Measurements from ENCODE around the gene ODAD4.
A peak's percentile ranks its signal among the peaks of the same experiment; 100 is the strongest.
"Not testable (repeated sequence)": the region's sequence is repeated elsewhere in the genome, so short reads cannot be mapped to it uniquely, and the experiment has no call there.

Gene ODAD4

DNA sequence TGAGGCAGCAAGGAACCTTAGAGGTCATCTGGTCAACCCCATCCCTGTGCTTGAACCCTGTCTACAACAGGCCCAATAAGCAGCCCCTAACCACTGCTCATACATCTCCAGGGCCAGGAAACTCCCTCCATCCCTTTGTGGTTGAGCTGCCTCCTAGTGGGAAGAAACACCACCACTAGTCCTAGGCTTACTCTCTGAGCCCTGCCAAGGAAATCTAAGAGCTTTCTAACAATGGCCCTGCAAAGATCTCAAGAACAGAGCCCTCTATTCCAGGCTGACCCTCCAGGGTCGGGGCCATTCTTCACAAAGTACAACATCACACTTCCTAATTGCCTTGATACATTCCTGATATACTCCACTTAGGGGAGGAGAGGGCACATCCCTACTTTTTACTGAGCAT is 17.5 kb upstream of the ODAD4 start:
- DNase-seq (ENCODE audit: low read depth, low spot score), result no peak

- peak; percentile 66 for DNase-seq (ENCODE audit: low read depth, low spot score)
These were observed 16.6 kb upstream of the ODAD4 start for GRCh38 chr17:41913798-41914197.

DNA sequence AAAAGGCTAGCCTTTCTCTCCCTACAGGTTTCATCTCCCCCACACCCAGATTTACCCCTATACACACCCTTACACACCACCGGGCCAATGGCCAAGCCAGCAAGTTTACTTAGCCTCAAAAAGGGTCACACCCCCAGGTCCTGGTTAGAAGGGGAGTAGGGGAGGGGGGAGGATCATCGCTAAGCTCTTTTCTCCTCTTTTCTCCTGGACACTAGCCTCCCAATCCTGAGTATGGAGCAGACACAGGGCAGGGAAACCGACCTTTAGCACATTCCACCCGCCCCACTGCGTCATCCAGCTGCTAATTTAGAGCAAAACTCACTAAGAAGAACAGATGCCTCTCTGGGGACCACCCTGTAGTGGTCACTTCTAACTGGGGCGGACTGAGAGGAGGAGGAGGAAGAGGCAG is 16.1 kb upstream of the ODAD4 start:
- DNase-seq (ENCODE audit: low read depth, low spot score), result no peak

DNA sequence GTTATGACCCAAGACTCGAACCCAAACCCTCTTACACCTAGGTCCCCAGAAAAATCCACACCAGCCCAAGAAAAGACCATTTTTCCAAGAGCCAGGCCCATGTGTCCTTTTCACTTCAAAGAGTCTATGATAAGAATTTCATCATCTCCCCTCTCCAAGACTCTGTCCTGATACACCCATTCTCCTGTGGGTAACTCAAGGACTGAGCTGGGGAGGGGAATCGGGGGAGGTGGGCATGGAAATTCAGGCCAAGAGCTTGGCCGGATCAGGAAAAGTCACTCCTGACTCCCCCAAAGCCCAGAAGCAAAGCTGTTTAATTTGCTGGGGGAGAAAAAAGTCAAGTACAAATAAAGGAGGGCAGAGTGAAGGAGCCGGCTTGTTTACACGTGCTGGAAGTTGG is 15.4 kb upstream of the ODAD4 start:
- no peak for DNase-seq (ENCODE audit: low read depth, low spot score)

DNA sequence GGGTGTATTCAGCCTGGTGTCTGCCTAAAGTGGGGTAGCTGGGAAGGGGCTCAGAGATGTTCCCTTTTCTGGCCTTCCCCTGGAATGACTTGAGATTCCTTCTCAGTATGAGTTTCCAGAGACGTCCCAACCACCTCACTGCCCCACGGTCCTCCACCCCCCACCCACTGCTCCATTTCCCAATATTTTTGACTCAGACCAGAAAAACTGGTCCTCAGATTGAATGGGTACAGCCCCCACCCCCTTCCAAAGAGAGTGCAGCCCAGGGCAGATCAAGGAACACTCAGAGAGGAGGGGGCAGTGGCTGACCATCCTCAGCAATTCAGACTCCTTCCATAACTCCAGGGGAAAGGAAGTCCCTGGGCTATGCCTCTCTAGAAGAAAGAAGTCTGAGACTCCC is 14.9 kb upstream of the ODAD4 start:
- peak; percentile 54 for DNase-seq (ENCODE audit: low read depth, low spot score)

DNA sequence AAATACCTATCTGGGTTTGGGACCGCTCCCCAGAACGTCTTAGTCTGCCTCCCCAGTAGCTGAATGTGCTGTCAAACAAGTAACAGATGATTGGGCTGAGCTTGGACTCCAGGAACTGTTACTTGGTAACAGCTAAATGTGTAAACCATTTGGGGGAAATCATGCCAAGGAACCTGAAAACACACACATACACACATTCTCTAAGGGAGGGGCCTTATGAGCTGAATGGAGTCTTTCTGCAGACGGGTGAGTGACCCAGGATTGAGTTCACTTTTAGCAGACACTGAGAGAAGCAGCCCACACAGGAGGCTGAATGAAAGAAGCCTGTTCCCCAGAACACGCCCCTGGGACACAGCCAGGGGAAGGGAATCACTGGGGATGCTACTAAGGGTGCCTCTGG is 13.2 kb upstream of the ODAD4 start:
- no peak for DNase-seq (ENCODE audit: low read depth, low spot score)

GRCh38 chr17:41917679-41918313 is 12.6 kb upstream of the ODAD4 start:
- peak; percentile 30 for DNase-seq (ENCODE audit: low read depth, low spot score)

DNA sequence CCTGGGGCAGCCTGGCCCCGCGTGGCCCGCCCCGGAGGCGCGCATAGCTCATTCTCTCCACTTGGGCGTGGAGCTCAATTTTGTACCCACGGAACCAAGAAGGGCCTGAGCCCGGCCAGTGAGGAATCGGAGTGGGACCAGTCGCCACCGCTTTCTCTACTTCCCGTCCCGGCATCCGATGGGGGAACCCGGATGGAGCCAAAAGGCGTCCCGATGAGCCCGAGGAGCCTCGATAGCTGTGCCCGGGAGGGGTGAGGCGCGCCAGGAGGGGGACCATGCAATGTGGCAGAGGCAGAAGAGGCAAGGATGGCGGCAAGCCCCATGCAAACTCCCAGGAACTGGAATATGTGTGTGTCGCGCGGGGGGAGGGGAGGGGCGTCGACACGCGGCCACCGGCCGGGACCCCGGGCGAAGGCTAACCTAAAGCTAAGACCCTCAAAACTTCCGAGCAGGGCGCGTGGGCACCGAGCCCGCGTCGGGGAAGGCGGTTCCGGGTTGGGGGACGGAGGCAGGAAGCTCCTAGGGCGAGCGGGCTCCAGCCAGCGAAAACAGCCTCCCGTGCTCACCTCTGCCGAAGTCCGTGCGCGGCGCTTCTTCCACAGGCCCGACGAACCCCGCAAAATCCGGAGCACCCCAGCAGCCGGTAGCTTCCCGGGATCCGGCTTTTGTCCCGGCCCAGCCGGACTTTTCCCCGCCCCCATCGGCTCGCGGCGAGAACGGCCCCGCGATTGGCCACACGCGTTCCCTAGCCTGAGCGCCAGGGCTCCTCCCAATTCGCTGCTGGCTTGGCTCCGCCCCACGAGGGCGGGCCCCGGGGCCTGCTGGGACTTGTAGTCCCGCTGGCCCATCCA is 11.9 kb upstream of the ODAD4 start, which contains the start of gene ACLY:
TSS of gene ACLY (minus strand) at position 638 of the 851 bp plus-strand sequence. CDS start 5,078 bp downstream, outside the sequence.
- peak; percentile 99 for DNase-seq (ENCODE audit: low read depth, low spot score)

GRCh38 chr17:41919165-41919817 is 11.1 kb upstream of the ODAD4 start:
- DNase-seq (ENCODE audit: low read depth, low spot score), result peak; percentile 90

DNA sequence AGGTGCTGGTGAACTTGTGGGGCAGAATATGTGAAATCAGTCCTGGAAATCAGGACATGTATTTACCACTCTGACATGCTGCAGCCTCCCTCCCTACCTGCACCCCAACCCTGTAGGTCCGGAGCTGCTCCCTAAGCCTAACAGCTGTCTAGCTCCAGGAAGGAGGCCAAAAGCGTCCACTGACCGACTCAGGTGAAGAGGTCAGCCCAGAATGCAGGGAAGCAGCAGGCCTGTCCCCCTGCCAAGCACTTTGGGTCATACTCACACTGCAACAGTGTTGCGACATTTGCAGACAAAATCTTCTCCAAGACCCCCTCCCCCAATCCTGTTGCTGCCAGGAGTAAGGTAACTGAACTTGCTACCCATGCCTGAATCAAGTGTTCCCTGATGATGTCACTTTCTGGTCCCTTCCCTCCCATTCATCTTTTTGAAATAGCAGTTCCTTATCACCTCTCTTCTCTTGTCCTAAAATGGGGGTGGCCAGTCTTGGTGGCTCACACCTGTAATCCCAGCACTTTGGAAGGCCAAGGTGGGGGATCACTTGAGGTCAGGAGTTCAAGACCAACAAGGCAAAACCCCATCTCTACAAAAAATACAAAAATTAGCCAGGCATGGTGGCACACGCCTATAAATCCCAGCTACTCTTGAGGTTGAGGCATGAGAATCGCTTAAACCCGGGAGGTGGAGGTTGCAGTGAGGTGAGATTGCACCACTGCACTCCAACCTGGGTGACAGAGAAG is 10.4 kb upstream of the ODAD4 start:
- no peak for DNase-seq (ENCODE audit: low read depth, low spot score)

DNA sequence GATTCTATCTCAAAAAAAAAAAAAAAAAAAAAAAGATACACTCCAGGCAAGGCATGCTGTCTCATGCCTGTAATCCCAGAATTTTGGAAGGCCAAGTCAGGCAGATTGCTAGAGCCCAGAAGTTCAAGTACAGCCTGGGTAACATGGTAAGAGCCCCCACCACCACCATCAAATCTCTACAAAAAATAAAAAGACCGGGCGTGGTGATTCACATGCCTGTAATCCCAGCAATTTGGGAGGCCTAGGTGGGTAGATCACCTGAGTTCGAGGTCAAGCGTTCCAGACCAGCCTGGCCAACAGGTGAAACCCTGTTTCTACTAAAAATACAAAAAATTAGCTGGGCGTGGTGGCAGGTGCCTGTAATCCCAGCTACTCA is 9.8 kb upstream of the ODAD4 start:
- DNase-seq (ENCODE audit: low read depth, low spot score), result no peak

DNA sequence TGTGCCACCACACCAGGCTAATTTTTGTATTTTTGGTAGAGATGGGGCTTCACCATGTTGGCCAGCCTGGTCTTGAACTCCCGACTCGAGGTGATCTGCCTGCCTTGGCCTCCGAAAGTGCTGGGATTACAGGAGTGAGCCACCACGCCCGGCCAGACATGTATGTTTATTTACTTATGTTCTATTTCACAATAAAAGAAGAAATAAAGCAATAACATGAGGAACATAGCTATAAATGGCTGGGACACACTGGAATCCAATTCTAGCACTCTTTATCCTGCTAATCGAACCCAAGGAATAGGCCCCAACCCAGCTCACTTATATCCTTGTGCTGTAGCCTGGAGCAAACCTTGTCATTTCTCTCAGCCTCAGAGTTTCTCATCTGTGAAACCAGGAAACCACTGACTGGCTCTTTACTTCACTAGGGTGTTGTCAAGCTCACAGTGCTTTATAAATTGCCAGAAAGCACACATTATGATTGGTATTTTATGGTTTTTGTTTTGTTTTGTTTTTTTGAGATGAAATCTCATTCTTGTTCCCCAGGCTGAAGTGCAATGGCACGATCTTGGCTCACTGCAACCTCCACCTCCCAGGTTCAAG is 4.3 kb upstream of the ODAD4 start:
- DNase-seq (ENCODE audit: low read depth, low spot score), result no peak

DNA sequence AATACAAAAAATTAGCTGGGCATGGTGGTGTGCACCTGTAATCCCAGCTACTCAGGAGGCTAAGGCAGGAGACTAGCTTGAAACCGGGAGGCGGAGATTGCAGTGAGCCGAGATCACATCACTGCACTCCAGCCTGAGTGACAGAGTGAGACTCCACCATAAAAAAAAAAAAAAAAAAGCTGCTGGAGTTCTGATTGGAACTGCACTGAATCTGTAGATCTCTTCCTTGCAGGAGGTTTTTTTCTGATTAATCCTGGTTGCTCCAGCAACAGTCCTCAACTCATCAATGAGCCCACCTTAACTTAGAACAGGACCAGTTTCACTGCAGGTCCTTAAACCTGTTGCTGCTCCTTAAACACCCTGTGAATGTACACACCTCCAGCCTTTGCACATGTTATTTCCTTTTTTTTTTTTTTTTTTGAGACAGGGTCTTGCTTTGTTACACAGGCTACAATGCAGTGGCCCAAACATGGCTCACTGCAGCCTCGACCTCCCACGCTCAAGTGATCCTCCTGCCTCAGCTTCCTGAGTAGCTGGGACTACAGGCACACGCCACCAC is 1.6 kb upstream of the ODAD4 start:
- no peak for DNase-seq (ENCODE audit: low read depth, low spot score)

GRCh38 chr17:41930833-41931156 is 378 bp downstream of the ODAD4 start:
- not testable (repeated sequence) for DNase-seq (ENCODE audit: low read depth, low spot score)

DNA sequence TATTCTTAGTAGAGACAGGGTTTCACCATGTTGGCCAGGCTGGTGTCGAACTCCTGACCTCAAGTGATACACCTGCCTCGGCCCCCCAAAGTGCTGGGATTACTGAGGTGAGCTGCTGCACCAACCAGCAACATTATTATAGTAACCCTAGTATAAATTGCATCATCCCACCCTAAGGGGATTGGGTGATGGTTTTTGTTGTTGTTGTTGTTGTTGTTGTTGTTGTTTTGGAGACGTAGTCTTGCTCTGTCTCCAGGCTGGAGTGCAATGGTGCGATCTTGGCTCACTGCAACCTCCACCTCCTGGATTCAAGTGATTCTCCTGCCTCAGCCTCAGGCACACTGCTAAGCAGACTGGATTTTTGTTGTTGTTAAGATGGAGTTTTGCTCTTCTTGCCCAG is 1.3 kb downstream of the ODAD4 start:
- DNase-seq (ENCODE audit: low read depth, low spot score), result not testable (repeated sequence)

- no peak for DNase-seq (ENCODE audit: low read depth, low spot score)
These were observed 2.5 kb downstream of the ODAD4 start for GRCh38 chr17:41932816-41933389.

GRCh38 chr17:41935641-41936040 is 5.2 kb downstream of the ODAD4 start:
- no peak for DNase-seq (ENCODE audit: low read depth, low spot score)

DNA sequence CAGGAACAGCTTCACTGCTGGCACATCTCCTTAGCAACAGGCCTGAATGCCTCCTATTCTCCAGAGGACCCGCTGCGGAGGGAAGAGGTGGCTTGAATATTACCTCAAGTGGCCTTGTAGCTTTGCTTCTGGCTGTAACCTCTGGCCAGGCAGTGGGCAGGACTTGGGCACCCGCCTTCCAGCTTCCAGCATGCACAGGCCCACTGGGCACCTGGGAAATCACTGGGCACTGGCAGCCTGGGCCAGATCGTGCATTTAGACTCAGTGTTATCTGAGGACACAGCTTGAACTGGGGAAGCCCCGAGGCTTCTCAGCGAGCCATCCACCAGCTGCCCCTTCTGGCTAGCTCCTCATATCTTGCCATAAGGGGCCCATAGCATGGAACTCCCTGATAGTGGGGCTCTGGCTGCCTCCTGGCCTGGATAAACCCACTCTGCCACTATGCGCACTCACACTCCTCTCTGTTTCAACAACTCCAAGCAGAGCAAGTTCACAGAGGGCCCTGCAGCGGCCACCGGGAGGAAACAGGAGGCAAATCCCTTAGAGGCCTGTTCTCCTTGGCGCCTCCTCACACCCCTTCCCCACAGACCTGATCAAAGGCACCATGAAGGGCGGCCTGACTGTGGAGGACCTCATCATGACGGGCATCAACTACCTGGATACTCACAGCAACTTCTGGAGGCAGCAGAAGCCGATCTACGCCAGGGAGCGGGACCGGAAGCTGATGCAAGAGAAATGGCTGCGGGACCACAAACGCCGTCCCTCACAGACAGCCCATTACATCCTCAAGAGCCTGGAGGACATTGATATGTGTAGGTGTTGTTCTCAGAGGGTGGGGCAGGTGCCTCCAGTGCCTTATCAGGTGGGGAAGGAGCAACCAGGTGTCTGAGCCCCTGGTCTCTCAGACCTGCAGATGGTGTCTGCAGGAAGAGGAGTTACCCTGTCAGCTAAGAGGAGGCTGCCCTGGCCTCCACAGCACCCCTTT is 7.8 kb downstream of the ODAD4 start:
- DNase-seq (ENCODE audit: low read depth, low spot score), result no peak

DNA sequence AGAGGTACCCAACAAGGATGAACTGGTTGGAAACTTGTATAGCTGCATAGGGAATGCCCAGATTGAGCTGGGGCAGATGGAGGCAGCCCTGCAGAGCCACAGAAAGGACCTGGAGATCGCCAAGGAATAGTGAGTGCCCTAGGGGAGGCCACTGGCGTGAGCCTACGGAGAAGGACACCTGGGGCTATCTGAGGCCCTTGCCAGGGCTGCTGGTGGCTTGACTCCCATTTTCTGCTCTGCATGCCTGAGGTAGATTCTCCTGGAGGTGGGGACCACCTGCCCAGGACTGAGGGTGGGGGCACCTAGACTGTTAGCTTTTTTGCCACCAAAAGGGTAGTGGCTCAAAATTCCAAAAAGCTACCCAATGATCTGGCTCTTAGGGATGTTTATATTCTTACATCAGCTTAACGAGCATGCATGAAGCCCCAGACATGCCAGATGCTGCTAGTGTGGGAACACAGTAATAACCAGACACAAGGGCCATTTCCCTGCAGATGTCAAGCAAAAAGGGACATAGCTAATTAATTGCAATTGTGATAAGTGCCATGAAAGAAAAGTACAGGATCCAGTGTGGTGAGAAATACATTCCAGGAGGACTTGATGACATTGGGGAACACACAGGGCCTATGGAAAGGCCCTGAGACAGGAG is 8.8 kb downstream of the ODAD4 start:
- DNase-seq (ENCODE audit: low read depth, low spot score), result no peak
